Lung (tissue), 12 donors: ENCODE results near the gene CDIPT. TPM values are rescaled to one million over a fixed set of nuclear protein-coding genes. Genes with fewer than 3 reads are reported as not detected.
"Not testable (repeated sequence)": the region's sequence is repeated elsewhere in the genome, so short reads cannot be mapped to it uniquely, and the experiment has no call there.

ENCODE experiments used
- ATAC-seq: fragments of 200-7000 bp; cut with Tn5 transposase; one replicate; pipeline ENCODE4 v1.9.1; 2020; ENCODE audit warnings: moderate number of reproducible peaks; ENCODE audit not compliant: insufficient read depth, low FRiP score
- DNase-seq, 3 donors: peaks; one replicate each; pipeline ENCODE4 v3.0.0-alpha.2; 2013 to 2017
- H3K27ac ChIP-seq, 2 donors: one replicate each; pipeline ENCODE4 v1.5.1; 2013; ENCODE audit warnings: mild to moderate bottlenecking in 2 of 2, moderate library complexity in 2 of 2, control low read depth in 1 of 2, inconsistent platforms in 1 of 2, low read depth in 1 of 2, low read length in 1 of 2
- H3K27me3 ChIP-seq, 3 donors: one replicate each; pipeline ENCODE4 v1.5.1; 2013; ENCODE audit warnings: low read length in 2 of 3; ENCODE audit not compliant: control insufficient read depth in 3 of 3, insufficient read depth in 3 of 3
- H3K36me3 ChIP-seq, 4 donors: one replicate each; pipeline ENCODE4 v1.5.1; 2013; ENCODE audit warnings: low read length in 4 of 4, mild to moderate bottlenecking in 1 of 4, moderate library complexity in 1 of 4; ENCODE audit not compliant: control insufficient read depth in 4 of 4, insufficient read depth in 4 of 4
- H3K4me1 ChIP-seq, 5 donors: one replicate each; pipeline ENCODE4 v1.5.1; 2013; ENCODE audit warnings: low read length in 5 of 5, mild to moderate bottlenecking in 2 of 5, moderate library complexity in 1 of 5; ENCODE audit not compliant: control insufficient read depth in 5 of 5, insufficient read depth in 5 of 5
- H3K4me3 ChIP-seq: one replicate; pipeline ENCODE4 v1.5.1; 2013; ENCODE audit warnings: mild to moderate bottlenecking, control low read depth, moderate library complexity
- H3K9ac ChIP-seq, 2 donors: one replicate each; pipeline ENCODE4 v1.5.1; 2013; ENCODE audit warnings: low read length in 2 of 2, control low read depth in 1 of 2; ENCODE audit not compliant: insufficient read depth in 1 of 2
- H3K9me3 ChIP-seq, 4 donors: one replicate each; pipeline ENCODE4 v1.5.1; 2013; ENCODE audit warnings: low read length in 3 of 4, mild to moderate bottlenecking in 1 of 4, moderate library complexity in 1 of 4; ENCODE audit not compliant: control insufficient read depth in 4 of 4, insufficient read depth in 3 of 4
- CTCF ChIP-seq: IDR thresholded peaks from 2 replicates; pipeline ENCODE4 v1.5.1; 2012; ENCODE audit warnings: mild to moderate bottlenecking; ENCODE audit errors: control extremely low read depth, extremely low read depth
- WGBS, 2 donors: extraction: QIAGEN DNeasy Blood & Tissue Kit; methylation state at CpG; one replicate each; pipeline ENCODE4 v1.1.7; 2013; 5-methylcytosine and 5-hydroxymethylcytosine counted together
- polyA plus RNA-seq, 2 donors: library from polyadenylated mRNA; stranded (reverse); fragments of 200-250 nt; gene quantifications; one replicate each; pipeline ENCODE4 v1.2.1, GENCODE V29; 2013
- total RNA-seq, 2 donors: library from RNA; depleted of rRNA in 1 of 2; stranded (reverse); fragments of >200 nt in 1 of 2; gene quantifications; one replicate each; pipeline ENCODE4 v1.2.1, GENCODE V29; 2014 to 2021
- donor health status: control.
- donor health status: control.
- donor health status: Bipolar disorder and iron deficiency.
- donor health status: healthy.
- donor health status: DM: yes; HTN: yes; CAD: no.

Gene CDIPT
- total and polyA plus RNA-seq, 4 donors: 66.9 to 105 (median 73.3) TPM

- H3K9ac ChIP-seq: no peak overlapping the region
- no peaks in the 10 kb centered on the region for H3K36me3 ChIP-seq
- peaks cover 0 to 2% (median 0%) of the 10 kb centered on the region in 4 donors for H3K9me3 ChIP-seq
- ATAC-seq (no peak), DNase-seq (no peak)
- H3K4me3 ChIP-seq: no peak overlapping the region
- H3K4me1 ChIP-seq: peaks cover 0 to 3% (median 0%) of the 10 kb centered on the region in 5 donors
- no peak overlapping the region for H3K27ac ChIP-seq
- TF ChIP-seq CTCF: no peak
- WGBS, 2 donors: 86 to 88% methylated on average over 3 of the region's 3 CpGs
- peaks cover 0 to 7% (median under 1%) of the 10 kb centered on the region in 3 donors for H3K27me3 ChIP-seq
These were observed 30.5 kb upstream of the CDIPT start for GRCh38 chr16:29893553-29893952.

- Histone ChIP-seq H3K27ac (no peak overlapping the region), H3K36me3 (no peaks in the 10 kb centered on the region), H3K9ac (no peak overlapping the region), H3K9me3 (peaks cover 0 to 4% (median 0%) of the 10 kb centered on the region in 4 donors), H3K27me3 (peaks cover 0 to 2% (median 0%) of the 10 kb centered on the region in 3 donors), H3K4me1 (peaks cover 0 to 1% (median 0%) of the 10 kb centered on the region in 5 donors), H3K4me3 (no peak overlapping the region)
- no peak for DNase-seq
- 81 to 85% methylated on average over 6 of the region's 6 CpGs for WGBS, 2 donors
- no peak for ATAC-seq
- TF ChIP-seq CTCF: no peak
These were observed 29.4 kb upstream of the CDIPT start for GRCh38 chr16:29892458-29892813.

GRCh38 chr16:29891525-29892457 lies 28.8 kb upstream of the CDIPT start:
- H3K9ac ChIP-seq: no peak overlapping the region
- peaks cover 0 to 1% (median 0%) of the 10 kb centered on the region in 5 donors for H3K4me1 ChIP-seq
- no peak for TF ChIP-seq CTCF
- H3K9me3 ChIP-seq: peaks cover 0 to 4% (median 0%) of the 10 kb centered on the region in 4 donors
- 63 to 68% methylated on average over 10 of the region's 10 CpGs for WGBS, 2 donors
- no peak overlapping the region for H3K4me3 ChIP-seq
- no peaks in the 10 kb centered on the region for H3K36me3 ChIP-seq
- peak; percentile 11 for ATAC-seq
- H3K27ac ChIP-seq: no peak overlapping the region
- H3K27me3 ChIP-seq: no peaks in the 10 kb centered on the region
- DNase-seq: no peak

- not testable (repeated sequence) for H3K9ac ChIP-seq, DNase-seq, H3K4me1 ChIP-seq, H3K4me3 ChIP-seq, ATAC-seq, H3K27ac ChIP-seq, H3K27me3 ChIP-seq, H3K9me3 ChIP-seq, H3K36me3 ChIP-seq
- WGBS, 2 donors: 87 to 95% methylated on average over 3 of the region's 3 CpGs
These were observed 26.3 kb upstream of the CDIPT start for GRCh38 chr16:29889372-29889771.
